ENCODE data around the gene CORIN.

Gene CORIN

GRCh38 chr4:47876310-47876709 lies 38.4 kb upstream of the CORIN start:
- ChIA-PET POLR2A (no interaction called here), CTCF (no interaction called here)
- no peak for DNase-seq (ENCODE audit: extremely low spot score)
- TF ChIP-seq TARDBP (IDR thresholded peaks at IDR 0.05) (no peak), FOXA1 (IDR thresholded peaks at IDR 0.05) (no peak), SP1 (IDR thresholded peaks at IDR 0.05) (no peak)

GRCh38 chr4:47873877-47874541 lies 36.1 kb upstream of the CORIN start:
- CTCF ChIA-PET, result no interaction called here
- TF ChIP-seq CTBP1 (IDR thresholded peaks at IDR 0.05; ENCODE audit: borderline replicate concordance), result no peak
- TF ChIP-seq ZNF384 (IDR thresholded peaks at IDR 0.05), result no peak
- TF ChIP-seq FOXA1 (IDR thresholded peaks at IDR 0.05), result no peak
- no peak for TF ChIP-seq ARNT (IDR thresholded peaks at IDR 0.05)
- no peak for TF ChIP-seq SP1 (IDR thresholded peaks at IDR 0.05)
- TF ChIP-seq HDGF (IDR thresholded peaks at IDR 0.05; ENCODE audit: borderline replicate concordance), result no peak
- no peak for TF ChIP-seq PKNOX1 (IDR thresholded peaks at IDR 0.05)
- TF ChIP-seq BHLHE40 (IDR thresholded peaks at IDR 0.05; ENCODE audit: borderline replicate concordance), result no peak
- no peak for TF ChIP-seq FOXK2 (IDR thresholded peaks at IDR 0.05)
- no peak for TF ChIP-seq LEF1 (IDR thresholded peaks at IDR 0.05; ENCODE audit: borderline replicate concordance)
- no peak for TF ChIP-seq L3MBTL2 (conservative IDR thresholded peaks at IDR 0.05)
- no peak for DNase-seq (ENCODE audit: extremely low spot score)
- POLR2A ChIA-PET, result no interaction called here

GRCh38 chr4:47863486-47863885 lies 25.6 kb upstream of the CORIN start:
- POLR2A ChIA-PET, result no interaction called here
- no peak for TF ChIP-seq PKNOX1 (IDR thresholded peaks at IDR 0.05)
- TF ChIP-seq SUZ12 (IDR thresholded peaks at IDR 0.05), result no peak
- TF ChIP-seq FOXK2 (IDR thresholded peaks at IDR 0.05), result no peak
- no peak for TF ChIP-seq BHLHE40 (IDR thresholded peaks at IDR 0.05; ENCODE audit: borderline replicate concordance)
- no peak for TF ChIP-seq NFRKB (IDR thresholded peaks at IDR 0.05)
- no peak for TF ChIP-seq ZNF384 (IDR thresholded peaks at IDR 0.05)
- no peak for TF ChIP-seq FOXA1 (IDR thresholded peaks at IDR 0.05)
- TF ChIP-seq ARNT (IDR thresholded peaks at IDR 0.05), result no peak
- TF ChIP-seq SP1 (IDR thresholded peaks at IDR 0.05), result no peak
- TF ChIP-seq LEF1 (IDR thresholded peaks at IDR 0.05; ENCODE audit: borderline replicate concordance), result no peak
- no peak for TF ChIP-seq CTBP1 (IDR thresholded peaks at IDR 0.05; ENCODE audit: borderline replicate concordance)
- no peak for TF ChIP-seq TARDBP (IDR thresholded peaks at IDR 0.05)
- no peak for TF ChIP-seq ELF4 (IDR thresholded peaks at IDR 0.05)
- no peak for TF ChIP-seq HDGF (IDR thresholded peaks at IDR 0.05; ENCODE audit: borderline replicate concordance)
- TF ChIP-seq FOXM1 (IDR thresholded peaks at IDR 0.05; ENCODE audit: borderline replicate concordance), result no peak
- DNase-seq (ENCODE audit: extremely low spot score), result no peak
- CTCF ChIA-PET, result no interaction called here

GRCh38 chr4:47862297-47862696 lies 24.4 kb upstream of the CORIN start:
- CTCF ChIA-PET, result interaction anchor here (0.6 kb wide), 1 partner anchor 229 kb away, joined by 4 read pairs; no protein-coding TSS in a partner anchor
- TF ChIP-seq FOXM1 (IDR thresholded peaks at IDR 0.05; ENCODE audit: borderline replicate concordance) (no peak), ARNT (IDR thresholded peaks at IDR 0.05) (no peak), ELF4 (IDR thresholded peaks at IDR 0.05) (no peak), CTBP1 (IDR thresholded peaks at IDR 0.05; ENCODE audit: borderline replicate concordance) (no peak), L3MBTL2 (conservative IDR thresholded peaks at IDR 0.05) (no peak), SP1 (IDR thresholded peaks at IDR 0.05) (no peak), TARDBP (IDR thresholded peaks at IDR 0.05) (no peak), FOXK2 (IDR thresholded peaks at IDR 0.05) (no peak), HDGF (IDR thresholded peaks at IDR 0.05; ENCODE audit: borderline replicate concordance) (no peak), LEF1 (IDR thresholded peaks at IDR 0.05; ENCODE audit: borderline replicate concordance) (no peak)
- no peak for DNase-seq (ENCODE audit: extremely low spot score)
- POLR2A ChIA-PET, result no interaction called here

- DNase-seq (ENCODE audit: extremely low spot score), result no peak
- ChIA-PET POLR2A (no interaction called here), CTCF (interaction anchor here (0.5 kb wide), 1 partner anchor 474 kb away, joined by 3 read pairs; no protein-coding TSS in a partner anchor)
- TF ChIP-seq SUZ12 (IDR thresholded peaks at IDR 0.05) (no peak), LEF1 (IDR thresholded peaks at IDR 0.05; ENCODE audit: borderline replicate concordance) (no peak), SP1 (IDR thresholded peaks at IDR 0.05) (no peak), ELF4 (IDR thresholded peaks at IDR 0.05) (no peak), CTBP1 (IDR thresholded peaks at IDR 0.05; ENCODE audit: borderline replicate concordance) (no peak), ARNT (IDR thresholded peaks at IDR 0.05) (no peak), HDGF (IDR thresholded peaks at IDR 0.05; ENCODE audit: borderline replicate concordance) (no peak), PKNOX1 (IDR thresholded peaks at IDR 0.05) (no peak), ZNF384 (IDR thresholded peaks at IDR 0.05) (no peak), NFRKB (IDR thresholded peaks at IDR 0.05) (no peak)
These were observed 22.4 kb upstream of the CORIN start for GRCh38 chr4:47860305-47860704.

GRCh38 chr4:47858006-47858405 lies 20.1 kb upstream of the CORIN start:
- CTCF ChIA-PET, result no interaction called here
- POLR2A ChIA-PET, result no interaction called here
- TF ChIP-seq FOXM1 (IDR thresholded peaks at IDR 0.05; ENCODE audit: borderline replicate concordance) (no peak), TARDBP (IDR thresholded peaks at IDR 0.05) (no peak), FOXA1 (IDR thresholded peaks at IDR 0.05) (no peak), PKNOX1 (IDR thresholded peaks at IDR 0.05) (no peak), SP1 (IDR thresholded peaks at IDR 0.05) (no peak), CTBP1 (IDR thresholded peaks at IDR 0.05; ENCODE audit: borderline replicate concordance) (no peak)
- no peak for DNase-seq (ENCODE audit: extremely low spot score)

Measured in HEK293T (cell line).